Upper lobe of left lung (tissue), 4 donors: ENCODE data around the gene OAS2.

Experiments used
- CTCF ChIP-seq, 6 experiments: fragments of 450-650 bp in 4 of 6; fragments of 200-600 bp in 2 of 6; sonication (generic) in 2 of 6; IDR thresholded peaks; one replicate each; pipeline ENCODE4 v1.5.1; 2016 to 2019; ENCODE audit warnings: antibody characterized with exemption in 6 of 6
- POLR2AphosphoS5 ChIP-seq, 2 donors: sonication (generic); formaldehyde crosslinking; IDR thresholded peaks; one replicate each; pipeline ENCODE4 v1.5.1; 2017; ENCODE audit warnings: antibody characterized with exemption in 2 of 2

GRCh38 chr12:113044516-113044915, 66.2 kb downstream of the OAS2 start:
- TF ChIP-seq CTCF (IDR thresholded peaks at IDR 0.05) (no peak), POLR2AphosphoS5 (IDR thresholded peaks at IDR 0.05) (no peak)
